Stimulated activated CD8-positive, alpha-beta memory T cell treated with anti-CD3 and anti-CD28 coated beads, Interleukin-4, amount 100 ng/mL, for 48 hours (primary cell): ENCODE measurements around the gene PILRA.
A peak's percentile ranks its signal among the peaks of the same experiment; 100 is the strongest.
"Not testable (repeated sequence)": the region's sequence is repeated elsewhere in the genome, so short reads cannot be mapped to it uniquely, and the experiment has no call there.

Source experiments
- DNase-seq: peaks from one replicate; pipeline ENCODE4 v3.0.0-alpha.2; 2020

PILRA gene

GRCh38 chr7:100358027-100358856, 15.0 kb upstream of the PILRA start, which contains the start of gene PILRB:
PILRB (plus strand) TSS chr7:100358117; CDS start chr7:100358303, 186 bp downstream.
- DNase-seq, result no peak

DNA sequence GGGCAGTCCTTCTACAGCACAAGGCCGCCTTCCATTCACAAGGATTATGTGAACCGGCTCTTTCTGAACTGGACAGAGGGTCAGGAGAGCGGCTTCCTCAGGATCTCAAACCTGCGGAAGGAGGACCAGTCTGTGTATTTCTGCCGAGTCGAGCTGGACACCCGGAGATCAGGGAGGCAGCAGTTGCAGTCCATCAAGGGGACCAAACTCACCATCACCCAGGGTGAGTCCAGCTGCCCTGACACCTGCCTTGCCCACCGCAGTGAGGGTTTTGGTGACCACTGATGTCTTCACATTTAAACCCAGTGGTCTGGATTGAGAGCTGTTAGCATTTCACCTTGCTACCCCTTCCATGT, 14.5 kb upstream of the PILRA start:
- DNase-seq, result no peak

DNA sequence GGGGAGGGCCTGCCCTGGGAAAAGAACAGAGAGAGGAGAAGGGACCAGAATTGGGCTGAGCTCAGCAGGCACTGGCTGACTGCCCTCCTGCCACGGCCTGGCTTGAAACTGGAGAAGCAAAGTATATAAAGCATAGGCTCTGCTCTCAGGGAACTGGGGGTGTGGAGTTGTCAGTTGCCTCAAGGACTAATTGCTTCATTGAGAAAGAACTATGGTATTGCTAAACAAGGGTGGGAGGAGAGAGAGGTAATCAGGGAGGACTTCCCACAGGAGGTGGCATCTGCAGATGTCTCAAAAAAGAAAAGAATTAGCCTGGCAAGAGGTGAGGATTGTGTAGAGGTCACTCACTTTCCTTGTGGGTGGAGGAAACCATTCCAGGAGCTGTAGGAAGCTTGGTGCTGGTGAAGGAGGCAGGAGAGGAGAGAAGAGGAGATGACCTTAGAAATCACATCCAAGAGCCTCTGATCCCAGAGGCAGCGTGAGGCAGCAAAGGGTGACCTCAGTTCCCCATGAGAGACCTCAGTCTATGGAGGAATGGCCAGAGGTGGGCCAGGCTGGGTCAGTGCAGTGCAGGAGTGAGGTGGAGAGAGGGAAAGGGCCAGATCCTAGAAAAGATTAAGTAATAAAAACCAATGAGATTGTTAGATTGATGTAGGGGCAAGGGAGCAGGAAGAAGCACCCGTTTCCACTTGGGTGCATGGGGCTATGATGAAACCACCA, 13.0 kb upstream of the PILRA start:
- DNase-seq, result no peak

DNA sequence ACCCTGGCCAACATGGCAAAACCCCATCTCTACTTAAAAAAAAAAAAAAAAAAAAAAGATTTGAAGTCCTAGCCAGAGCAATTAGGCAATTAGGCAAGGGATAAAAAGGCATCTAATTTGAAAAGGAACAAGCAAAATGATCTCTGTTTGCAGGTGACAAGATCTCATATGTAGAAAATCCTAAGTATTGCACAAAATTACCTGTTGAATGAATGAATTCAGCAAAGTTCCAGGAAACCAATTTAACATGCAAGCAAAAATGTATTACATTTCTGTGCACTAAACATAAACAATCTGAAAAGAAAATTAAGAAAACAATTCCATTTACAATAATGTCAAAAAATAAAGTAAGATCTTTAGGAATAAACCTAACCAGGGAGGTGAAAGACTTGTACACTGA, 10.2 kb upstream of the PILRA start:
- no peak for DNase-seq

DNA sequence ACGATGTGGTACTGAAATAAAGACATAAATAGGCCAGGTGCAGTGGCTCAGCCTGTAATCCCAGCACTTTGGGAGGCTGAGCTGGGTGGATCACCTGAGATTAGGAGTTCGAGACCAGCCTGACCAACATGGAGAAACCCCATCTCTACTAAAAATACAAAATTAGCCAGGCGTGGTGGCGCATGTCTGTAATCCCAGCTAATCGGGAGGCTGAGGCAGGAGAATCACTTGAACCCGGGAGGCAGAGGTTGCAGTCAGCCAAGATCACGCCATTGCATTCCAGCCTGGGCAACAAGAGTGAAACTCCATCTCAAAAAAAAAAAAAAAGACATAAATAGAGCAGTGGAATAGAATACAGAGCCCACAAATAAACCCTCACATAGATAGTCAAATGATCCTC, 9.5 kb upstream of the PILRA start:
- DNase-seq, result not testable (repeated sequence)

DNA sequence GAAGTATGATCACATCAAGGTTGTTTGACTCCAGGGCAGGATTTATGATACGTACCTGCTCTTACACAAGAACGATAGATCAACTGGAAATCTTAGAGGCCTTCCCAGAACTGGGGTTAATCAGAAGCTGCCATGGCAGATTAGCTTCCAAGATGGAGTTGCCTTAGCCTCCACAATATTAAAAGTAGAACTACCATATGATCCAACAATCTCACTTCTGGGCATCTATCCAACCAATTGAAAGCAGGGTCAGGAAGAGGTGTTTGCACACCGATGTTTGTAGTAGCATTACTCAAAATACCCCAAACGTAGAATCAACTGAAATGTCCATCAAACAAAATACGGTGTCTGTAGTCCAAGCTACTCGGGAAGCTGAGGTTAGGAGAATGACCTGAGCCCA, 8.8 kb upstream of the PILRA start:
- DNase-seq, result no peak

GRCh38 chr7:100365998-100366367, 7.3 kb upstream of the PILRA start:
- DNase-seq, result not testable (repeated sequence)

DNA sequence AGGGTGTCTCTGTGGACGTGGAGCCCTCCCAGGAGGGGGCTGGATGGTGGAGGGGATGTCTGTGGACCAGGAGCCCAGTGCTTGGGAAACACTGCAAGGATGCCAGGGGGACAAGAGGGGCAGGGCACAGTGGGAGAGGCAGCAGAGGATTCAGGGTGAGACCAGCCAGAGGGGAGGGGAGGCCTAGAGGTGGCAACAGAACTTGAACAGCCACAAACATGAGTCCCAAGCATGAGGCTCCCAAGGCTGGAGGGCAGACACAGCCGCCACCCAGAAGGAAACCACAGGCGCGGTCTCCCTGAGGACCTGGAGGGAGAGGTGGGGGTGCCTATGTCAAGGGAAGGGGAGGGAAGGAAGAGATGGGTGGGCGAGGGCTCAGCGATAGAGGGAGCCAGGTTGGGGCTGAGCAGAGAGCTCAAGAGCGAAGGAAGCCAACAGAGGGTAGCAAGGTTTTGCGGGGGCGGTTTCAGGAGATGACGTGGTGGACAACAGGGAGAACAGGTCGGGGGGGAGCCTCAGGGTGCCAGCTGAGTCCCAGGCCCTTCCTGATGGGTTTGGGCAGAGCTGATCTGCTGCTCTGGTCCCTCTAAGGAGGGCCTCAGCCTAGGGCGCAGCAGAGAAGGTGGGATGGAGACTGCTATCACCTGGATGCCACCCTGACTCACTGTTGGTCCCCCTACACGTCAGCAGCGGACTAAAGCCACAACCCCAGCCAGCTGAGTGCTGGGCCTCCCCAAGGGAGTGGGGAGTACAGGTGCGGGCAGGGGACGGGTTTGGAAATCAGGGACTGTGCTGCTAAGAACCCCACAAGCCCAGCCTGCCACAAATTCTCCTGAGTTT, 6.7 kb upstream of the PILRA start:
- peak; percentile 73 for DNase-seq

- no peak for DNase-seq
Observed at GRCh38 chr7:100367251-100367620, 6.1 kb upstream of the PILRA start.

DNA sequence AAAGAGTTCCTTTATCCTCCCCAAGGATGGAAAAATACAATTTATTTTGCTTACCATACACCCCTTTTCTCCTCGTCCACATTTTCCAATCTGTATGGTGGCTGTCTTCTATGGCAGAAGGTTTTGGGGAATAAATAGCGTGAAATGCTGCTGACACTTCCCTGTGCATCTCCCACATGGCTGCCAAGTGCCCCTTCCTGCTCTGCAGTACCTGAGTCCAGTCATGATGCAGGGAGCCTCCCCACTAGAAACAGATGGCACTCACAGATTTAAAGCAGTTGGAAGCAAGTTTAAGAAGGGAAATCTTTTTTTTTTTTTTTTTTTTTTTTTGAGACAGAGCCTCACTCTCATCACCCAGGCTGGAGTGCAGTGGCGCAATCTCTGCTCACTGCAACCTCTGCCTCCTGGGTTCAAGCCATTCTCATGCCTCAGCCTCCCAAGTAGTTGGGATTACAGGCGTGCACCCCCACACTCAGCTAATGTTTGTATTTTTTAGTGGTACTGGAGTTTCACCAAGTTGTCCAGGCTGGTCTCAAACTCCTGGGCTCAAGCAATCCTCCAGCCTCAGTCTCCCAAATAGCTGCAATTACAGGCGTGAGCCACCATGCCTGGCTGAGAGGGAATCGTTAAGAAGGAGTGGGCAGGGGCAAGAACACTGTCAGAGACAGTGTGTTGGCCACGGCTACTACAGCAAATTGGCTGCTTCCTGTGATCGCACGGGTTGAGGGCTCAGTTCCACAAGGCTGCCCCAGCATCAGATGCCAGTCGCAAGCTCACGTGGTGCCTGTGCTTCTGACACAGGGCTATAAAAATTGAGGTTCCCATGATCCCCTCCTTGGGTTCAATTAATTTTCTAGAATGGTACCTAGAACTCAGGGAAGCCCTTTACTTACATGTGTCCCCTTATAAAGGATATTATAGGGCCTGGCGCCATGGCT, 5.3 kb upstream of the PILRA start:
- DNase-seq, result no peak

DNA sequence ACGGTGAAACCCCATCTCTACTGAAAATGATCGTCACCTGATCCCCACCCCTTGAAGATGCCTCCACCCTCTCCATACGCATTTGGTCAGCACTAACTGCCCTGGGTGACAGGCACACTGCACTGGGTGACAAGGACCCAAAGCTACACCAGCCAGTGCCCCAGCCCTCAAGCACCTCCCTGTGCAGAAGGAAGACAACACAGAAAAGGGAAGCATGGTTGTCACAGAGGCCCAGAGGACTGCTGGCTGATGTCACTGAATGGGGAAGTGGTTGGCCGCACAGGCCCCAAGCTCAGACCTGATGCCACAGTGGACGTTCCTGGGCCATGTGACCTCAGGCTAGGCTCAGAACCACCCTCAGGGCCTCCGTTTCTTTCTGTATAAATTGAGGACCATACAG, 4.2 kb upstream of the PILRA start:
- no peak for DNase-seq

GRCh38 chr7:100370303-100370702, 3.0 kb upstream of the PILRA start:
- DNase-seq, result no peak

DNA sequence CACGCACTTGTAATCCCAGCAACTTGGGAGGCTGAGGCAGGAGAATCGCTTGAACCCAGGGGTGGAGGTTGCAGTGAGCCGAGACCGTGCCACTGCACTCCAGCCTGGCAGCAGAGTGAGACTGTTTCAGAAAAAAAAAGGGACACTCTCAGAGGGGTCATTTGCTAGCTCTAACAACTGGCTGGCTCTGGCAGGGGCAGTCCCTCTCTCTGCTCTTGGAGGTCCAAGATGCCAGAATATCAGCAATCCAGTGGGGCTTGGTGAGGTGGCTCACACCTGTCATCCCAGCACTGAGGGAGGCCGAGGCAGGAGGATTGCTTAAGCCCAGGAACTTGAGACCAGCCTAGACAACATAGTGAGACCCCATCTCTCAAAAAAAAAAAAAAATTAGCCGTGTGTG, 2.5 kb upstream of the PILRA start:
- DNase-seq, result no peak

DNA sequence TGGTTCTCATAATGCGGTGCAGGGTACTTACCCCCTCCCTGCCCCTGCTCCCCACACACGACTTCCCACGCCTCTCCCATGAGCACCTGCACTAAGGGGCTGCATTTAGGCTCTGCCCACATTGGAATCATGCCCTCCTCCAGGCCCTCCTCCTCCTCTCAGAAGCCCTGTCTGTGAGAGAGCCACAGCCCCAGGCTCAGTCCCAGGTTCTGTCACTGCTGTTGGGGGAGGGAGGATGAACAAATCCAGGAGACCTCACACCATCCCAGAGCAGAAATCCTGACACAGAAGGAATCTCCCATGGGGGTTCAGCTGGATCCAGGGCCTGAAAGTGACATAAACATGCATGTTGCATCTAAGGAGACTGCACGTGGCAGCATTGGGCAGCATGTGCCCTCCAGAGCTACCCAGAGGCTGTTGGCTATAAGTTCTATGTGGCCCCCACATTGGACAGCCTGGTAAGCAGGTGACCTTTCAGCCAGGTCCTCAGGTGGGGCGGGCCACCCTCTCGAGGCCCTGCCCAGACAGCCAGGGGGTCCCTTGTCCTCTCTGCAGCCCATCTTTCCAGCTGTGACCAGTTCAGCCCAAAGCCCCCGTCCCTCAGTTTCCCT, 1.6 kb upstream of the PILRA start:
- no peak for DNase-seq

GRCh38 chr7:100372256-100372655, 1.0 kb upstream of the PILRA start:
- no peak for DNase-seq

- no peak for DNase-seq
Observed at GRCh38 chr7:100372694-100373093, 593 bp upstream of the PILRA start.

DNA sequence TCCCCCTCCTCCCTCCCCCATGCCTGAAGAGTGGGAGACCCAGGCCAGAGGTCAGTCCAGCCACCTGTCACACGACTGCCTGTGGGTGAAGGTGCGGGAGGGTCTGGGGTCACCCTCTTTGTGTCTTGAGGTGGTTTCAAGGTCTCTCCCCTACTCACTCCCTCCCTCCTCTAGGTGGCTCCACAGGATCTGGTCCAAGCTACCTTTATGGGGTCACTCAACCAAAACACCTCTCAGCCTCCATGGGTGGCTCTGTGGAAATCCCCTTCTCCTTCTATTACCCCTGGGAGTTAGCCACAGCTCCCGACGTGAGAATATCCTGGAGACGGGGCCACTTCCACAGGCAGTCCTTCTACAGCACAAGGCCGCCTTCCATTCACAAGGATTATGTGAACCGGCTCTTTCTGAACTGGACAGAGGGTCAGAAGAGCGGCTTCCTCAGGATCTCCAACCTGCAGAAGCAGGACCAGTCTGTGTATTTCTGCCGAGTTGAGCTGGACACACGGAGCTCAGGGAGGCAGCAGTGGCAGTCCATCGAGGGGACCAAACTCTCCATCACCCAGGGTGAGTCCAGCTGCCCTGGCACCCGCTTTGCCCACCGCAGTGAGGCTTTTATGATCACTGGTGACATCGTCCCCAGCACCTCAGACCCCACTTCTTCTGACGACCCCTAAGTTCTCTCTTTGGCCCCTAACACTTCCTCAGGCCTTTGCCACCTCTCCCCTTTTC, 747 bp downstream of the PILRA start:
- not testable (repeated sequence) for DNase-seq

GRCh38 chr7:100374601-100375000, 1.3 kb downstream of the PILRA start:
- no peak for DNase-seq

DNA sequence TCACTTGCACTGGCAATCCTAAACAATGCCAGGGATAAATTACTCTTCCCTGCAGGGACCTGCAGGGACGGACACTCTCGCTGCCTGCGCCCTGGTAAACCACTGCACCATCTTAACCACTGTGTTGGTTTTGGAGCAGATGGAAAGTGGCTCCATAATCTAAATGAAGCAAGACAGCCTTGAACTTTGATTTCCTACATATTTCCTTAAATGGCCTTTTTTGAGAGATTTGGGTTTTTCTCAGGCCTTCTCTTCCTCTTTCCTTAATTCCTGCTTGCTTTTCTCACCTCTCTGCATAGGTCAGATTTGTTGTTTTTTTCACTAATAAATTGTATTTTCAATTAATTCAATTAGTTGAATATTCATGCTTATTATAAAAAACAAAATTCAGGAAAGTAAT, 2.8 kb downstream of the PILRA start:
- DNase-seq, result no peak

DNA sequence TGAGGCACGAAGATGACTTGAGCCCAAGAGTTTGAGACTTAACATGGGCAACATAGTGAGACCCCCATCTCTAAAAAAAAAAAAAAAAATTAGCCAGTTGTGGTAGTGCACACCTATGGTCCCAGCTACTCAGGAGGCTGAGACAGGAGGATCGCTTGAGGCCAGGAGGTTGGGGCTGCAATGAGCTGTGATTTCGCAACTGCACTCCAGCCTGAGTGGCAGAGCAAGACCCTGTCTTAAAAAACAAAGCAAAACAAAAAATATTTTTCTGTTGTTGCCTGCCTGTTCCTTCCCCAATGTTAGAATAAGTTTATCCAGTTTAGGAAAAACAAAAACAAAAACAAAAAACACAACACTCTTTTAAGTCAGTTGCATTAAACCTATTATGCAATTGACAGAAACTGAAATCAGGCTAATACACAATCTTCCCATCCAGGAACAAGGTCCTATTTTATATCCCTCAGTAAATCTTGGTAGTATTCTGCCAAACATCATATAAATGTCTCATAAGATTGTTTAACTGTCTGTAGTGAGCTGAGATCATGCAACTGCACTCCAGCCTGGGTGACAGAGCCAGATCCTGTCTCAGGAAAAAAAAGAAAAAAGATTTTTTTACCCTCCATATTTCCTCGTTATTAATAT, 4.9 kb downstream of the PILRA start:
- DNase-seq, result no peak

DNA sequence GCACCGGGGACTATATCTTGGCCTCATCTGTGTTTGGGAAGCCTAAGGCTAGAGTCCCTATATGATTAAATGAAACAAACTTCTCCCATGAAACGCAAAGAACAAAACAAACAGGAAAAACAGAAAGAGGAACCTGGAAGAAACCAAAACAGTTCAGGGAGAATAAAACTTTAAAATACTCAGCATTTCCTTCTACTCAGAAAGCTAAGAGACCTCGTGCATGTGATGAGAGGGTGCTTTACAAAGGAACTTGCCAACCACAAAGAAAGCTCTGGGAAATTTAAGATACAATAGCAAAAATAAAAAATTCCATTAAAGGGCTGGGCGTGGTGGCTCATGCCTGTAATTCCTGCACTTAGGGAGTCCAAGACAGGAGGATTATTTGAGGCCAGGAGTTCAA, 6.9 kb downstream of the PILRA start:
- DNase-seq, result no peak
